Measurements from ENCODE around the gene MRPS31.
"Not testable (repeated sequence)": the region's sequence is repeated elsewhere in the genome, so short reads cannot be mapped to it uniquely, and the experiment has no call there.

The MRPS31 gene

DNA sequence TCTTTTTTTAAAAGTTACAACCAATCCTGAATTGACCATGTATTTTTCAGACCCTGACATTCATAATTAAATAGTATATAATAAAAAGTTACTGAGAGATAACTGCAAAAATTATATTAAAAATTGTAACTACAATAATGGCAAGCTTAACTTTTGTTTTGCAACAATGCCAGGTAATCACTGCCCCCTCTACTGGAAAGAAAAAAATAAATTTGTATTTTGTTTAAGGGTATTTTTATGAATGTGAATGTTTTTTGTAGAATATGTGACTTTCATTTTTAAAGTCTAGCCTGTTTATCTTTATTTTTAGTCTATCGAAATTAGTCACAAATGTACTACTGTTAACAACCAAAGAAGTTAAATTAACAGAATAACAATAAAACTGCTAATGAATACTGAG, 21.7 kb downstream of the MRPS31 start:
- Histone ChIP-seq H3K27ac (no peak overlapping the region), H3K9me3 (ENCODE audit: severe bottlenecking) (no peaks in the 10 kb centered on the region), H3K4me3 (ENCODE audit: low read depth, low read length) (no peak overlapping the region), H3K27me3 (ENCODE audit: insufficient read depth, low read depth, severe bottlenecking) (no peaks in the 10 kb centered on the region), H3K36me3 (no peaks in the 10 kb centered on the region)
- no peak for DNase-seq
- no peak for TF ChIP-seq CTCF (IDR thresholded peaks at IDR 0.05; ENCODE audit: low read depth, low read length)

DNA sequence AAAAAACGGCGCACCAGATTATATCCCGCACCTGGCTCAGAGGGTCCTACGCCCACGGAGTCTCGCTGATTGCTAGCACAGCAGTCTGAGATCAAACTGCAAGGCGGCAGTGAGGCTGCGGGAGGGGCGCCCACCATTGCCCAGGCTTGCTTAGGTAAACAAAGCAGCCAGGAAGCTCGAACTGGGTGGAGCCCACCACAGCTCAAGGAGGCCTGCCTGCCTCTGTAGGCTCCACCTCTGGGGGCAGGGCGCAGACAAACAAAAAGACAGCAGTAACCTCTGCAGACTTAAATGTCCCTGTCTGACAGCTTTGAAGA, 35.8 kb downstream of the MRPS31 start:
- not testable (repeated sequence) for H3K27ac ChIP-seq; H3K4me3 ChIP-seq (ENCODE audit: low read depth, low read length)

GRCh38 chr13:40734536-40735231, 36.3 kb downstream of the MRPS31 start:
- H3K36me3 ChIP-seq; H3K4me3 ChIP-seq (ENCODE audit: low read depth, low read length); H3K27ac ChIP-seq; H3K27me3 ChIP-seq (ENCODE audit: insufficient read depth, low read depth, severe bottlenecking); H3K9me3 ChIP-seq (ENCODE audit: severe bottlenecking); DNase-seq: not testable (repeated sequence)

More for the DNA sequence above, 35.8 kb downstream of the MRPS31 start:
- not testable (repeated sequence) for H3K9me3 ChIP-seq (ENCODE audit: severe bottlenecking); H3K27me3 ChIP-seq (ENCODE audit: insufficient read depth, low read depth, severe bottlenecking); H3K36me3 ChIP-seq; DNase-seq

GRCh38 chr13:40732658-40733057, 38.3 kb downstream of the MRPS31 start:
- Histone ChIP-seq H3K36me3 (no peaks in the 10 kb centered on the region), H3K27ac (no peak overlapping the region), H3K27me3 (ENCODE audit: insufficient read depth, low read depth, severe bottlenecking) (no peaks in the 10 kb centered on the region), H3K4me3 (ENCODE audit: low read depth, low read length) (no peak overlapping the region), H3K9me3 (ENCODE audit: severe bottlenecking) (no peaks in the 10 kb centered on the region)
- no peak for TF ChIP-seq CTCF (IDR thresholded peaks at IDR 0.05; ENCODE audit: low read depth, low read length)
- no peak for DNase-seq

DNA sequence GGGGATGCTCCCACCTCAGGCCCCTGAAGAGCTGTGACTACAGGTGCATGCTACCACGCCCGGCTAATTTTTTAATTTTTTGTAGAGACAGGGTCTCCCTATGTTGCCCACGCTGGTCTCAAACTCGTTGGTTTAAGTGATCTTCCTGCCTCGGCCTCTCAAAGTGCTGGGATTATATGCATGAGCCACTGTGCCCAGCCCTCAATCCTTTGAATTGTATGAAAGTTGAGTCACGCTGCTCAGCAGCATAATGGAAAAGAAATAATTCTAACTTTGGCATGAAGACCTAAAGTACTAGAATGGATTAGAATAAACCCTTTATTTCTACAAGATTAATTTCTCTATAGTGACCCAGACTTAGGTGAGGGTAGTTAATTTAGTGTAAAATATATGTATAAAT, 42.4 kb downstream of the MRPS31 start:
- TF ChIP-seq CTCF (IDR thresholded peaks at IDR 0.05; ENCODE audit: low read depth, low read length), result no peak
- Histone ChIP-seq H3K27me3 (ENCODE audit: insufficient read depth, low read depth, severe bottlenecking) (no peaks in the 10 kb centered on the region), H3K36me3 (no peaks in the 10 kb centered on the region), H3K27ac (no peak overlapping the region), H3K4me3 (ENCODE audit: low read depth, low read length) (no peak overlapping the region), H3K9me3 (ENCODE audit: severe bottlenecking) (no peaks in the 10 kb centered on the region)
- no peak for DNase-seq

GRCh38 chr13:40714433-40714832, 56.6 kb downstream of the MRPS31 start:
- DNase-seq; H3K27me3 ChIP-seq (ENCODE audit: insufficient read depth, low read depth, severe bottlenecking); H3K27ac ChIP-seq; H3K36me3 ChIP-seq; H3K4me3 ChIP-seq (ENCODE audit: low read depth, low read length); H3K9me3 ChIP-seq (ENCODE audit: severe bottlenecking): not testable (repeated sequence)

DNA sequence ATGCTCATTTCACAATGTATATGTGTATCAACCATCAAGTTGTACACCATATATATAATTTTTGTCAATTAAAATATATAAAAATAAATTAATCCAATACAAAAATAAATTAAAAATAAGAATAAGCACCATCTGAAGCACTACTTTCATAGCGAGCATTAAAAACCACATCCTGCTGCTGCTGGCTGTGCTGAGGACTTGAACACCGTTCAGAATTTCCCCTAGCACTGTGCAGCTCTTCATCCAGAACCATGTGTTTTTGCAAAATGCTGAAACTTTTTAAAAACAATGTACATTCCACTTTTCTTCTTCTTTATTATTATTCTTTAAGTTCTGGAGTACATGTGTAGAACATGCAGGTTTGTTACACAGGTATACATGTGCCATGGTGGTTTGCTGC, 64.6 kb downstream of the MRPS31 start:
- no peak for TF ChIP-seq CTCF (IDR thresholded peaks at IDR 0.05; ENCODE audit: low read depth, low read length)
- H3K4me3 ChIP-seq (ENCODE audit: low read depth, low read length), result no peak overlapping the region
- H3K27me3 ChIP-seq (ENCODE audit: insufficient read depth, low read depth, severe bottlenecking), result no peaks in the 10 kb centered on the region
- no peaks in the 10 kb centered on the region for H3K9me3 ChIP-seq (ENCODE audit: severe bottlenecking)
- no peak for DNase-seq
- H3K27ac ChIP-seq, result no peak overlapping the region
- H3K36me3 ChIP-seq, result no peaks in the 10 kb centered on the region

Data from WERI-Rb-1 (cell line).